Lung (tissue), 12 donors: ENCODE results near the gene ADD2. TPM values are rescaled to one million over a fixed set of nuclear protein-coding genes. Genes with fewer than 3 reads are reported as not detected.

Experiments
- ATAC-seq: fragments of 200-7000 bp; cut with Tn5 transposase; one replicate; pipeline ENCODE4 v1.9.1; 2020; ENCODE audit warnings: moderate number of reproducible peaks; ENCODE audit not compliant: insufficient read depth, low FRiP score
- DNase-seq, 3 donors: peaks; one replicate each; pipeline ENCODE4 v3.0.0-alpha.2; 2013 to 2017
- H3K27ac ChIP-seq, 2 donors: one replicate each; pipeline ENCODE4 v1.5.1; 2013; ENCODE audit warnings: mild to moderate bottlenecking in 2 of 2, moderate library complexity in 2 of 2, control low read depth in 1 of 2, inconsistent platforms in 1 of 2, low read depth in 1 of 2, low read length in 1 of 2
- H3K27me3 ChIP-seq, 3 donors: one replicate each; pipeline ENCODE4 v1.5.1; 2013; ENCODE audit warnings: low read length in 2 of 3; ENCODE audit not compliant: control insufficient read depth in 3 of 3, insufficient read depth in 3 of 3
- H3K36me3 ChIP-seq, 4 donors: one replicate each; pipeline ENCODE4 v1.5.1; 2013; ENCODE audit warnings: low read length in 4 of 4, mild to moderate bottlenecking in 1 of 4, moderate library complexity in 1 of 4; ENCODE audit not compliant: control insufficient read depth in 4 of 4, insufficient read depth in 4 of 4
- H3K4me1 ChIP-seq, 5 donors: one replicate each; pipeline ENCODE4 v1.5.1; 2013; ENCODE audit warnings: low read length in 5 of 5, mild to moderate bottlenecking in 2 of 5, moderate library complexity in 1 of 5; ENCODE audit not compliant: control insufficient read depth in 5 of 5, insufficient read depth in 5 of 5
- H3K4me3 ChIP-seq: one replicate; pipeline ENCODE4 v1.5.1; 2013; ENCODE audit warnings: mild to moderate bottlenecking, control low read depth, moderate library complexity
- H3K9ac ChIP-seq, 2 donors: one replicate each; pipeline ENCODE4 v1.5.1; 2013; ENCODE audit warnings: low read length in 2 of 2, control low read depth in 1 of 2; ENCODE audit not compliant: insufficient read depth in 1 of 2
- H3K9me3 ChIP-seq, 4 donors: one replicate each; pipeline ENCODE4 v1.5.1; 2013; ENCODE audit warnings: low read length in 3 of 4, mild to moderate bottlenecking in 1 of 4, moderate library complexity in 1 of 4; ENCODE audit not compliant: control insufficient read depth in 4 of 4, insufficient read depth in 3 of 4
- WGBS, 2 donors: extraction: QIAGEN DNeasy Blood & Tissue Kit; methylation state at CpG; one replicate each; pipeline ENCODE4 v1.1.7; 2013; 5-methylcytosine and 5-hydroxymethylcytosine counted together
- polyA plus RNA-seq, 2 donors: library from polyadenylated mRNA; stranded (reverse); fragments of 200-250 nt; gene quantifications; one replicate each; pipeline ENCODE4 v1.2.1, GENCODE V29; 2013
- total RNA-seq, 2 donors: library from RNA; depleted of rRNA in 1 of 2; stranded (reverse); fragments of >200 nt in 1 of 2; gene quantifications; one replicate each; pipeline ENCODE4 v1.2.1, GENCODE V29; 2014 to 2021
- TF ChIP-seq, protein P1 (sequence below): IDR thresholded peaks from 2 replicates; pipeline ENCODE4 v1.5.1; 2012; ENCODE audit warnings: mild to moderate bottlenecking; ENCODE audit errors: control extremely low read depth, extremely low read depth
- donor health status: control.
- donor health status: control.
- donor health status: Bipolar disorder and iron deficiency.
- donor health status: healthy.
- donor health status: DM: yes; HTN: yes; CAD: no.

The ADD2 gene
- total and polyA plus RNA-seq, 4 donors = 0.35 to 5.9 (median 1.8) TPM

DNA sequence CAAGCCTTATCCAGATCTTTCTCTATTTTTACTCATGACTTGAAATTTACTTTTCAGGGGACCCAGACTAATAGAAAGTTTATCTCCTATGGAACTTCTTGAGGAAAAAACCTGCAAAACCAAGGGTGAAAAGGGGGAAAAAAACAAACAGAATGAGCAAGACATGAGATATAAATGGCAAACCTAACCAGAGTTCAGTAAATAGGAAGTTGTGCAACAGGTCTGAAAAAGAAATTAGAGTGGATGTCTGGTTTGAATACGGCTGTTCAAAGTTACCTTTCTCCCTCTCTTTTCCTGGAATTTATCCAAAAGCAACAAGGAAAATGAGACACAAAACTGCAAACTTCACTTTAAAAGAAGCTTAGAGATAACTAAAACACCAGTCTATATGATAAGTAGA, 135.6 kb downstream of the ADD2 start:
- Histone ChIP-seq H3K4me3 (no peak overlapping the region), H3K27ac (no peak overlapping the region), H3K4me1 (peaks cover 0 to 9% (median 0%) of the 10 kb centered on the region in 5 donors), H3K36me3 (no peaks in the 10 kb centered on the region), H3K27me3 (peaks cover 0 to 5% (median 0%) of the 10 kb centered on the region in 3 donors), H3K9me3 (peaks cover 0 to 7% (median 0%) of the 10 kb centered on the region in 4 donors), H3K9ac (no peak overlapping the region)
- ATAC-seq (no peak), DNase-seq (peak in 1 of 3 donors; percentile 14)
- TF ChIP-seq, protein P1, sequence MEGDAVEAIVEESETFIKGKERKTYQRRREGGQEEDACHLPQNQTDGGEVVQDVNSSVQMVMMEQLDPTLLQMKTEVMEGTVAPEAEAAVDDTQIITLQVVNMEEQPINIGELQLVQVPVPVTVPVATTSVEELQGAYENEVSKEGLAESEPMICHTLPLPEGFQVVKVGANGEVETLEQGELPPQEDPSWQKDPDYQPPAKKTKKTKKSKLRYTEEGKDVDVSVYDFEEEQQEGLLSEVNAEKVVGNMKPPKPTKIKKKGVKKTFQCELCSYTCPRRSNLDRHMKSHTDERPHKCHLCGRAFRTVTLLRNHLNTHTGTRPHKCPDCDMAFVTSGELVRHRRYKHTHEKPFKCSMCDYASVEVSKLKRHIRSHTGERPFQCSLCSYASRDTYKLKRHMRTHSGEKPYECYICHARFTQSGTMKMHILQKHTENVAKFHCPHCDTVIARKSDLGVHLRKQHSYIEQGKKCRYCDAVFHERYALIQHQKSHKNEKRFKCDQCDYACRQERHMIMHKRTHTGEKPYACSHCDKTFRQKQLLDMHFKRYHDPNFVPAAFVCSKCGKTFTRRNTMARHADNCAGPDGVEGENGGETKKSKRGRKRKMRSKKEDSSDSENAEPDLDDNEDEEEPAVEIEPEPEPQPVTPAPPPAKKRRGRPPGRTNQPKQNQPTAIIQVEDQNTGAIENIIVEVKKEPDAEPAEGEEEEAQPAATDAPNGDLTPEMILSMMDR = no peak
- 24 to 29% methylated on average over 1 of the region's 1 CpG for WGBS, 2 donors

DNA sequence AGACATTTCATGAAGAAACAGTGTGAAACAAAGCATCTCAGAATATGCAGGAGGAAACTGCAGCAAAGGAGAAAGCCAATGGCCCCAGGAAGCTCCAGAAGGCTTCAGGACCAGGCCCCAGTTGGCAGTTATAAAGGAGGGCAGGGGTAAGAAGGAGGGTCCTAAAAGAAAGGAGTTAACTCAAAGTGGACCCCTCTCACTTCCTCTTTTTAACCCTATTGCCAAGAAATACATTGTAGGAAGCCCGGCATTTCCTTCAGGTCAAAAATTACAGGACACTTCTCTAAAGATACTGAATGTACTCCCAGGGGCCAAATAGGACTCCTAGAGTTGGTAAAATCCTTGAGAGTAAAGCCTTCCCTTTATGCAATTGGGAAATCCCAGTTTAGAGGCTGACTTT, 137.2 kb downstream of the ADD2 start:
- Histone ChIP-seq H3K4me3 (no peak overlapping the region), H3K36me3 (no peaks in the 10 kb centered on the region), H3K27me3 (no peaks in the 10 kb centered on the region), H3K9ac (no peak overlapping the region), H3K4me1 (peaks cover 0 to 22% (median 9%) of the 10 kb centered on the region in 5 donors), H3K27ac (no peak overlapping the region), H3K9me3 (peaks cover 0 to 7% (median 0%) of the 10 kb centered on the region in 4 donors)
- ATAC-seq (no peak), DNase-seq (no peak)
- TF ChIP-seq, protein P1 = no peak
- WGBS, 2 donors = 52 to 75% methylated on average over 1 of the region's 1 CpG

DNA sequence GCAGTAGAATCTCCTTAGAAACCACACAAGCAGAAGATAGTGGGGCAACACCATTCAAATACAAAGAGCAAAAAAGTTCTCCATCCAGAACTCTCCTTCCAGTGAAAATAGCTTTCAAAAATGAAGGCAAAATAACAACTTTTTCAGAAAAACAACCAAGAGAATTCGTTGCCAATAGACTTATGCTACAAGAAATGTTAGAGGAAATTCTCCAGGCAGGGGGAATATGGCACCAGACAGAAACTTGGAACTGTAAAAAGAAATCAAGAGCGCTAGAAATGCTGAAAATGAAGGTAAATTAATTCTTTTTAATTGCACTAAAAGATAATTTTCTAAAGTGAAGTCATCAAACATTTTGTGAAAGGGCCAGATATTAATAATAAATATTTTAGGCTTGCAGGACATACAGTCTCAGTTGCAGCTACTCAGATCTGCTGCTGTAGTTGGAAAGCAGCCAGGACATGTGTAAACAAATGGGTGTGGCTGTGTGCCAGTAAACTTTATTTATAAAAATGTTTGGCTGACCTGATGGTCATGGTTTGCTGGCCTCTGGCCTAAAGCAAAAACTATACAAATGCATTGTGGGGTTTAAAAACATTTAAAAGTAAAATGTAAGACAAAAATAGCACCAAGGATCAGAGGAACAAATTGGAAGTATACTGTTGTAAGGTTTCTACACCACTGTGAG, 140.6 kb downstream of the ADD2 start:
- WGBS, 2 donors = 48 to 54% methylated on average over 2 of the region's 2 CpGs
- H3K4me1 ChIP-seq = peaks cover 0 to 22% (median 9%) of the 10 kb centered on the region in 5 donors
- H3K9ac ChIP-seq = no peak overlapping the region
- H3K27ac ChIP-seq = no peak overlapping the region
- no peaks in the 10 kb centered on the region for H3K9me3 ChIP-seq
- H3K4me3 ChIP-seq = no peak overlapping the region
- no peaks in the 10 kb centered on the region for H3K36me3 ChIP-seq
- DNase-seq = peak; percentile 86 to 96 (median 94)
- no peaks in the 10 kb centered on the region for H3K27me3 ChIP-seq
- no peak for ATAC-seq
- TF ChIP-seq, protein P1 = no peak
